Cardiac fibroblast (primary cell): ENCODE results near the gene TRPM3.

Experiments
- DNase-seq, 2 donors: peaks; one replicate each; pipeline versions ENCODE4 v3.0.0 to v3.0.0-alpha.2; 2010; ENCODE audit warnings: low read depth in 2 of 2
- H3K4me3 ChIP-seq, 2 donors: replicated peaks in 1 of 2; 1 replicate in 1 of 2; 2 replicates in 1 of 2; pipeline ENCODE4 v1.5.1; 2011; ENCODE audit warnings: low read depth in 2 of 2, low read length in 2 of 2, mild to moderate bottlenecking in 2 of 2, moderate library complexity in 1 of 2
- CTCF ChIP-seq: IDR thresholded peaks from one replicate; pipeline ENCODE4 v1.5.1; 2011; ENCODE audit warnings: low read depth, mild to moderate bottlenecking, low read length, inconsistent platforms

Gene TRPM3

GRCh38 chr9:70798018-70798417 is 323.4 kb downstream of the TRPM3 start:
- TF ChIP-seq CTCF, result no peak
- H3K4me3 ChIP-seq, result no peak overlapping the region
- no peak for DNase-seq

DNA sequence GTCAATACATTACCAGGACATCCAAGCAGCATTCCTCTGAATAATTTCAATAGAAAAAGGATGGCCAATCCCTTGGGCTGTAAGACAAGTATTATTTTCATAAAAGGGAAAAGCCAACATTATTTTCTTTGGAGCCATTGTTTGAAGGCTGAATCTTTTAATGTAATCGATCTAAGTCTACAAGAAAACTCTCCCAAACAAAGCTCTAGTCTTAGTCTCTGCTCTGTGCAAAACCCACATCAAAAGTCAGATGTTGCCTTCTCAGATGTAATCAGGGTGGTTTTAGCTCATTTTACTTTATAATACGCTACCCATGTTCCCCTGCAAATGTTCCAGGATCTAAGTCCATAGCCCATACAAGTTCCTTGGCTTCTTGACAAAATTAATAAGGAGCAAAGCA is 325.6 kb downstream of the TRPM3 start:
- no peak for TF ChIP-seq CTCF

GRCh38 chr9:70792796-70793195 is 328.6 kb downstream of the TRPM3 start:
- TF ChIP-seq CTCF, result no peak

More for the DNA sequence above, 325.6 kb downstream of the TRPM3 start:
- no peak for DNase-seq
- no peak overlapping the region for H3K4me3 ChIP-seq

DNA sequence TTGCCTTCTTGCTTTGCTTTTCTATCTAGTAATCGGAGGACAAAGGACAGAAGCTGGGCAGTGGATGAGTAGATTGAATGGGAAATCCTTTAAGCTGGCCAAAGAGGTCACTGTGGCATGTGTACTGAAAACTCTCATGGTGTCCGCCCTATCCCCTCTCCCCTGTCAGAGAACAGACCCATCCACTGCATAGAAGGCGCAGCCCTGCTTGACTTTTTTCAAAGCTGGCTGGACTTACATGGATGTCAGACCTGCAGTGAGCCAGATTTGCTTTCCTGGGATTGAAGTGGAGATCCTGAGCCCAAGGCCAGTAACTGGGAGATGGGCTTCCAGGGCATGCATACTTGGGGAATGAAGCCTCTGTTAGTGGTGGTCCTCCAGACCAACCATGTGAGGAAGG is 329.5 kb downstream of the TRPM3 start:
- no peak overlapping the region for H3K4me3 ChIP-seq
- no peak for DNase-seq
- no peak for TF ChIP-seq CTCF

More at GRCh38 chr9:70792796-70793195, 328.6 kb downstream of the TRPM3 start:
- DNase-seq, result no peak
- H3K4me3 ChIP-seq, result no peak overlapping the region

DNA sequence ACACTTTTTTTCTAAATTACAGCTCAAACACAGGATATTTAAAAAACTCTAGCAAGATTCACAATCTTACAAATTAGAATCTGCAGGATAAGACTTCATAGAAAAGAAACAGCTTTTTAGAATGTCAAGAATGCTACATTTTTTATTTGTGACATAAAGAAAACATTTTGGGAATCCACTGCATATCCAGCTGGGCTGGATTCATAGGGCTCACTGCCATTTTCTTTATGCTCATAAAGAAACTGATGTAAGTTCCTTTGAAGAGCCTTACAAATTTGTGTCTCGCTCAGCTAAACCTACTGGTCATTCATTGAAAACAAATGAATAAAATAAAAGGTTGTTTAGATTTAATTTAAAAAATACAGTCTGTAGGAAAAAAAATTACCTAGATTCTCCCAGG is 332.3 kb downstream of the TRPM3 start:
- TF ChIP-seq CTCF, result no peak

DNA sequence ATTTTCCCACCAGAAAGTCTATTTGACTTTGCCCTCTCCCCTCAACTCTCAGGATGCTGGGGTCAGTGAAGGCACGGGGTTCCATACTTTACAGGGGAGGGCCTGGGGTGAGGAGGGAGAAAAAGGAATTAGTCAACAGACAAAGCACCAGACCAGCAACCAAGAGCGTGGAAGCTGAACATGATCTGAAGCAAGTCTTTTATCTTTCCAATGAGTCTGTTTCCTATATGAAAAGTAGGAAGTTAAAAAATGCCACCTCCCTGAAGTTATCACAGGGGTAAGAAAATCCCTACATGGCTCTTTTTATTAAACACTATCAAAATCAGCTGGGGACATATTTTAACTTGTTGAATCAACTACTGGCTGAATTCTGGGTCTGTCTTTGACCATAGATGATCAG is 337.0 kb downstream of the TRPM3 start:
- DNase-seq, result no peak
- TF ChIP-seq CTCF, result no peak

More for the DNA sequence above, 332.3 kb downstream of the TRPM3 start:
- no peak for DNase-seq
- no peak overlapping the region for H3K4me3 ChIP-seq

GRCh38 chr9:70778568-70778967 is 342.9 kb downstream of the TRPM3 start:
- no peak for TF ChIP-seq CTCF
- no peak for DNase-seq
- H3K4me3 ChIP-seq, result no peak overlapping the region

More for the DNA sequence above, 337.0 kb downstream of the TRPM3 start:
- no peak overlapping the region for H3K4me3 ChIP-seq
